ENCODE measurements around the gene RPL28.
"Not testable (repeated sequence)": the region's sequence is repeated elsewhere in the genome, so short reads cannot be mapped to it uniquely, and the experiment has no call there.

RPL28 gene

DNA sequence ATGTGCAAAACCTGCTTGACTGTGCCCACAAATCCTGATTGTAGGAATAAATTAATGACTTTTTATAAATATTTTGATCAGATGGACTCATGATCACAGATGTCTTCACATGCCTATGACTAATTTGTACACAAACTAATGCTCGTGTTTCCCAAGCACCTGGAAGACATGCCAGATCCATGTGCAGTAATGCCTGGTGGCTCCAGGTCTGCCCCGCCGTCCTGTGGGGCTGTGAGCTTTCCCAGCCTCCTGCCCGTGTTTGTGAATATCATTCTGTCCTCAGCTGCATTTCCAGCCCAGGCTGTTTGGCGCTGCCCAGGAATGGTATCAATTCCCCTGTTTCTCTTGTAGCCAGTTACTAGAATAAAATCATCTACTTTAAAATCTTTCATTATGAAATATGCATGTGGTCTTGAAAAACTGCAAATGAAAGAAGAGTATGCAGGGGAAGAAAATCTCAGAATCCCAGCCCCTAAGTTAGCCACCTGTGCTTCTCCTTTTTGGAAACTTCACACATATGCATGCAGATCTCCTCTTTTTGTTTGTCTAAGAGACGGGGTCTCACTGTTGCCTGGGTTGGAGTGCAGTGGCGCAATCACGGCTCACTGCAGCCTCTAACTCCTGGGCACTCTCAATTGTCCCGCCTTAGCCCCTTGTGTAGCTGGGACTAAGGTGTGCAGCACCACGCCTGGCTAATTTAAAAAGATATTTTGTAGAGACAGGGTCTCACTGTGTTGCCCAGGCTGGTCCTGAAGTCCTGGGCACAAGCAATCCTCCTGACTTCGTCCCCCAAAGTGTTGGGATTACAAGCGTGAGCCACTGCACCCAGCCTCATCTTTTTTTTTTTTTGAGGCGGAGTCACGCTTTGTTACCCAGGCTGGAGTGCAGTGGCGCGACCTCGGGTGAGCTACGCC lies 6.2 kb downstream of the RPL28 start:
- H3K4me3 ChIP-seq (ENCODE audit: low read depth, low read length): no peak overlapping the region
- TF ChIP-seq, protein P1, sequence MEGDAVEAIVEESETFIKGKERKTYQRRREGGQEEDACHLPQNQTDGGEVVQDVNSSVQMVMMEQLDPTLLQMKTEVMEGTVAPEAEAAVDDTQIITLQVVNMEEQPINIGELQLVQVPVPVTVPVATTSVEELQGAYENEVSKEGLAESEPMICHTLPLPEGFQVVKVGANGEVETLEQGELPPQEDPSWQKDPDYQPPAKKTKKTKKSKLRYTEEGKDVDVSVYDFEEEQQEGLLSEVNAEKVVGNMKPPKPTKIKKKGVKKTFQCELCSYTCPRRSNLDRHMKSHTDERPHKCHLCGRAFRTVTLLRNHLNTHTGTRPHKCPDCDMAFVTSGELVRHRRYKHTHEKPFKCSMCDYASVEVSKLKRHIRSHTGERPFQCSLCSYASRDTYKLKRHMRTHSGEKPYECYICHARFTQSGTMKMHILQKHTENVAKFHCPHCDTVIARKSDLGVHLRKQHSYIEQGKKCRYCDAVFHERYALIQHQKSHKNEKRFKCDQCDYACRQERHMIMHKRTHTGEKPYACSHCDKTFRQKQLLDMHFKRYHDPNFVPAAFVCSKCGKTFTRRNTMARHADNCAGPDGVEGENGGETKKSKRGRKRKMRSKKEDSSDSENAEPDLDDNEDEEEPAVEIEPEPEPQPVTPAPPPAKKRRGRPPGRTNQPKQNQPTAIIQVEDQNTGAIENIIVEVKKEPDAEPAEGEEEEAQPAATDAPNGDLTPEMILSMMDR (IDR thresholded peaks at IDR 0.05; ENCODE audit: low read depth, low read length): no peak

- H3K4me3 ChIP-seq (ENCODE audit: low read depth, low read length): no peak overlapping the region
- TF ChIP-seq, protein P1 (IDR thresholded peaks at IDR 0.05; ENCODE audit: low read depth, low read length): no peak
These were observed 7.4 kb downstream of the RPL28 start for GRCh38 chr19:55392820-55393761.

DNA sequence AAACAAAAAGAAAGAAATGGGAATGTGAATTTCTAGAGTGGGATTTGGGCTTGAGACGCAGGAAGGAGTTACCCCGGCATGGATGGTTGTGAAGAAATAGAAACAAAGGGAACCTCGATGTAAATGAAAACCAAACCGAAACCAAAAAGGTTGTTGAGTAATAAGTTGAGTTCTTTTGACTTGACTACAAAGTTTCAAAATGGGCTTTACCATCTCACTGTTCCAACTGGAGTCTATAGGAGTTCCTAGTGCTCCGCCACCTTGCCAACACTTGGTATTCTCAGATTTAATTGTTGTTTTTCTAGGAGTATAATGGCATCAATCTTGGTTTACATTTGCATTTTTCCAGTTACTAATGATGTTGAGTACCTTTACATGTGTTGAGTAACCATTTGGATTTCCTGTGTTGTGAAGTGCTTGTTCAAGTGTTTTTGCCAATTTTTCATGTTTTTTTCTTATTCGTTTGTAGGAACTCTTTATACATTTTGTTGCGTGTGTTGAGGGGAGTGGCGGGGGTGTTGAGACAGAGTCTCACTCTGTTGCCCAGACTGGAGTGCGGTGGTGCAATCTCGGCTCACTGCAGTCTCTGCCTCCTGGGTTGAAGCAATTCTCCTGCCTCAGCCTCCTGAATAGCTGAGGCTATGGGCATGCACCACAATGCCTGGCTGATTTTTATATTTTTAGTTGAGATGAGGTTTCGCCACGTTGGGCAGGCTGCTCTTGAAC lies 12.6 kb downstream of the RPL28 start:
- TF ChIP-seq, protein P1 (IDR thresholded peaks at IDR 0.05; ENCODE audit: low read depth, low read length): no peak
- no peak overlapping the region for H3K4me3 ChIP-seq (ENCODE audit: low read depth, low read length)

DNA sequence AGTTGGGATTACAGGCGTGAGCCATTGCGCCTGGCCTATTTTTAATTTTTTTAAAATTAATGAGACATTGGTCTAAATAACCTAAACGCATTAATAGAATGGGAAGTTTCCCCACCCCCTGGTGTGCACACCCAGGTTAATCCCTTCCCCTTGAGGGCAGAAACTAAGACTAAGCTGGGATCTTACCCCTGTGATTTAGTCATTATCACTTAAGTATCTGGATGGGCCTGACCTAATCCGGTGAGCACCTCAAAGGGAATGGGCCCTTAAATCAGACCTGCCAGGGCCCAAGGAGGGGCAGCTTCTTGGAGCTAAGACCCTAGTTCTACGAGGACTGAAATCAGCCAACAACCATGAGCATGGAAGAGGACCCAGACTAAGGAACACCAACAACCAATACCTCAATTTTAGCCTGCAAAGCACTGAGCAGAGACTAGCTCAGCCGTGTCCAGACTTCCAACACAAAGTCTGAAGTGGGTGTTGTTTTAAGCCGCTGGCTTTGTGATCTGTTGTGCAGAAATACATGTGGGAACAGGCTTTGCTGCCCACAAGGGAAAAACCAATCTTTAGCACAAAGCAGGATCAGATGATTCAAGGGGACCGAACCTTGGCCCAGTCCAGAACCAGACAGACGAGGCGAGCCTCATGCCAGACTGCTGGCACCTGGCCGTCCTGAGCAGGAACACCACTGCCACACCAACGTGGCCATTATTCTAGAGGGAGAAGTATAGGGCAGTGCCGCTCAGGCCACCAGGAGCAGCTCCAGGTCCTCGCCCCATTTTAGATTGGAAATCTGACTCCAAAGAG lies 14.8 kb downstream of the RPL28 start:
- TF ChIP-seq, protein P1 (IDR thresholded peaks at IDR 0.05; ENCODE audit: low read depth, low read length): no peak
- H3K4me3 ChIP-seq (ENCODE audit: low read depth, low read length): no peak overlapping the region

GRCh38 chr19:55401390-55401789 lies 15.7 kb downstream of the RPL28 start:
- H3K4me3 ChIP-seq (ENCODE audit: low read depth, low read length): not testable (repeated sequence)

DNA sequence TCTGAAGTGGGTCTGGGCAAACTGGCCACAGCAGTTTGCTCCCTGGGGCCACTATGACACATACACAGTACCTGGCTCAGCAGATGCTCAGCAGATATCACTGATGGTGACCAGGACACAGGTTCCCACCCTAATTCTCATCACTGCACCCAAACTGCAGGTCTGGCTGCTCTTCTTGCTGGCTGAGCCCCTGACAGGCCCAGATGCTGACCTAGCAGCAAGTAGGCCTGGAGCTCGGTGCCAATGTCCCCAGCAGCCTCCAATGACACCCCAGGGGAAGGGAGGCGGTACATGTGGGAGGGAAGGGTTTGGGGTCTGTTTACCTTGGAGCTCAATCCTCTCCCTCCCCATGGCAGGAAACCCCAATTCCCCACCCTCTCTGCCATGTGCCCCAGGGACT lies 16.8 kb downstream of the RPL28 start:
- TF ChIP-seq, protein P1 (IDR thresholded peaks at IDR 0.05; ENCODE audit: low read depth, low read length): no peak

More for the DNA sequence above, 16.8 kb downstream of the RPL28 start:
- no peak overlapping the region for H3K4me3 ChIP-seq (ENCODE audit: low read depth, low read length)

All from WI38 (cell line).